Karpas-422 (cell line): ENCODE data around the gene COPG1. TPM values are rescaled to one million over a fixed set of nuclear protein-coding genes. Genes with fewer than 3 reads are reported as not detected.

Source experiments
- DNase-seq: peaks from one replicate; pipeline ENCODE4 v3.0.0-alpha.2; 2015
- H2AFZ ChIP-seq: fragments of 200-600 bp; sonication (generic); 2 replicates; pipeline ENCODE4 v1.6.1; 2014; ENCODE audit warnings: antibody characterized with exemption, low read length, mixed read lengths
- H3K27ac ChIP-seq: fragments of 200-600 bp; sonication (generic); 2 replicates; pipeline ENCODE4 v1.5.1; 2014; ENCODE audit warnings: mild to moderate bottlenecking, low read length, moderate library complexity
- H3K27me3 ChIP-seq: fragments of 200-600 bp; sonication (generic); 2 replicates; pipeline ENCODE4 v1.6.1; 2014; ENCODE audit warnings: low read length, mixed read lengths
- H3K36me3 ChIP-seq: fragments of 200-600 bp; sonication (generic); 2 replicates; pipeline ENCODE4 v1.6.1; 2014; ENCODE audit warnings: low read length, mixed read lengths; ENCODE audit not compliant: insufficient read depth
- H3K4me1 ChIP-seq: fragments of 200-600 bp; sonication (generic); 2 replicates; pipeline ENCODE4 v1.6.1; 2014; ENCODE audit warnings: mild to moderate bottlenecking, low read length, mixed read lengths
- H3K4me2 ChIP-seq: fragments of 200-600 bp; sonication (generic); 2 replicates; pipeline ENCODE4 v1.6.1; 2014; ENCODE audit warnings: low read length, low read depth, mild to moderate bottlenecking; ENCODE audit not compliant: poor library complexity, severe bottlenecking
- H3K4me3 ChIP-seq: fragments of 200-600 bp; sonication (generic); 2 replicates; pipeline ENCODE4 v1.5.1; 2014; ENCODE audit warnings: mild to moderate bottlenecking, antibody characterized with exemption, low read length, mixed read lengths
- H3K79me2 ChIP-seq: fragments of 200-600 bp; sonication (generic); 2 replicates; pipeline ENCODE4 v1.6.1; 2014; ENCODE audit warnings: mild to moderate bottlenecking, low read length, mixed read lengths
- H3K9ac ChIP-seq: fragments of 200-600 bp; sonication (generic); 2 replicates; pipeline ENCODE4 v1.6.0; 2014; ENCODE audit warnings: low read length
- H3K9me2 ChIP-seq: fragments of 200-600 bp; sonication (generic), shearing (Covaris generic); replicated peaks from 2 replicates; pipeline ENCODE4 v1.6.0; 2014; ENCODE audit warnings: mild to moderate bottlenecking, low read length, moderate library complexity; ENCODE audit not compliant: insufficient read depth
- H3K9me3 ChIP-seq: fragments of 300-700, 200-600 bp; sonication (generic); 2 replicates; pipeline ENCODE4 v1.6.1; 2014; ENCODE audit warnings: low read length, mixed read lengths
- H4K20me1 ChIP-seq: fragments of 200-600 bp; sonication (generic); 2 replicates; pipeline ENCODE4 v1.6.1; 2014; ENCODE audit warnings: mild to moderate bottlenecking, antibody characterized with exemption, low read length, low read depth; ENCODE audit not compliant: insufficient read depth
- total RNA-seq: library from RNA; depleted of rRNA; stranded (reverse); fragments of >200 nt; shearing (Covaris generic); gene quantifications from 2 replicates; pipeline ENCODE4 v1.2.3, GENCODE V29; 2014; ENCODE audit warnings: low replicate concordance

Gene COPG1
- total RNA-seq, 1 experiment from 2014 or later = 88.1 TPM

GRCh38 chr3:129291236-129291886, 42.0 kb downstream of the COPG1 start:
- Histone ChIP-seq H3K36me3 (peaks cover 66% of the 10 kb centered on the region), H2AFZ (no peak overlapping the region), H3K9me3 (no peaks in the 10 kb centered on the region), H3K27me3 (no peaks in the 10 kb centered on the region), H3K4me2 (no peak overlapping the region), H3K27ac (0 out of 2 replicates have a peak overlapping the region, but pooled peaks have one; percentile 8), H3K4me1 (peaks cover 7% of the 10 kb centered on the region), H3K4me3 (no peak overlapping the region), H3K9ac (no peak overlapping the region), H3K9me2 (no peaks in the 10 kb centered on the region), H3K79me2 (peaks cover 72% of the 10 kb centered on the region), H4K20me1 (peaks cover 29% of the 10 kb centered on the region)
- DNase-seq = no peak

GRCh38 chr3:129295286-129295685, 45.9 kb downstream of the COPG1 start:
- Histone ChIP-seq H3K36me3 (peaks cover 70% of the 10 kb centered on the region), H3K9me3 (no peaks in the 10 kb centered on the region), H3K27me3 (no peaks in the 10 kb centered on the region), H3K79me2 (peaks cover 75% of the 10 kb centered on the region), H3K27ac (no peak overlapping the region), H2AFZ (no peak overlapping the region), H3K4me2 (no peak overlapping the region), H3K4me1 (no peaks in the 10 kb centered on the region), H3K9me2 (no peaks in the 10 kb centered on the region), H3K4me3 (no peak overlapping the region), H3K9ac (no peak overlapping the region), H4K20me1 (peaks cover 8% of the 10 kb centered on the region)
- no peak for DNase-seq

- H3K4me3 ChIP-seq = no peak overlapping the region
- no peaks in the 10 kb centered on the region for H3K27me3 ChIP-seq
- DNase-seq = no peak
- H3K79me2 ChIP-seq = peaks cover 7% of the 10 kb centered on the region
- H4K20me1 ChIP-seq = 0 out of 2 replicates have a peak, but pooled peaks cover 4% of the 10 kb centered on the region
- no peak overlapping the region for H2AFZ ChIP-seq
- peaks cover 45% of the 10 kb centered on the region for H3K36me3 ChIP-seq
- no peaks in the 10 kb centered on the region for H3K9me2 ChIP-seq
- H3K9me3 ChIP-seq = no peaks in the 10 kb centered on the region
- peak overlapping the region; percentile 90 for H3K27ac ChIP-seq
- peak overlapping the region; percentile 20 for H3K4me2 ChIP-seq
- H3K9ac ChIP-seq = peak overlapping the region; percentile 4; the same call in 1 of the 2 replicates
- H3K4me1 ChIP-seq = peaks cover 38% of the 10 kb centered on the region
Observed at GRCh38 chr3:129304146-129304961, 54.9 kb downstream of the COPG1 start.

GRCh38 chr3:129304962-129305222, 55.5 kb downstream of the COPG1 start:
- DNase-seq = no peak
- H3K4me3 ChIP-seq = no peak overlapping the region
- no peaks in the 10 kb centered on the region for H3K27me3 ChIP-seq
- H3K27ac ChIP-seq = peak overlapping the region; percentile 90
- no peaks in the 10 kb centered on the region for H3K9me2 ChIP-seq
- H3K4me1 ChIP-seq = peaks cover 39% of the 10 kb centered on the region
- H4K20me1 ChIP-seq = 0 out of 2 replicates have a peak, but pooled peaks cover 4% of the 10 kb centered on the region
- peaks cover 7% of the 10 kb centered on the region for H3K79me2 ChIP-seq
- no peaks in the 10 kb centered on the region for H3K9me3 ChIP-seq
- H2AFZ ChIP-seq = no peak overlapping the region
- no peak overlapping the region for H3K9ac ChIP-seq
- peaks cover 45% of the 10 kb centered on the region for H3K36me3 ChIP-seq
- H3K4me2 ChIP-seq = peak overlapping the region; percentile 20

GRCh38 chr3:129305592-129306091, 56.2 kb downstream of the COPG1 start:
- H3K4me3 ChIP-seq = peak overlapping the region; percentile 34; the same call in 1 of the 2 replicates
- peak overlapping the region; percentile 90 for H3K27ac ChIP-seq
- no peaks in the 10 kb centered on the region for H3K9me2 ChIP-seq
- H3K79me2 ChIP-seq = peaks cover 4% of the 10 kb centered on the region; the same call in 1 of the 2 replicates
- peaks cover 40% of the 10 kb centered on the region for H3K36me3 ChIP-seq
- peak overlapping the region; percentile 44 for H3K9ac ChIP-seq
- H3K4me2 ChIP-seq = peak overlapping the region; percentile 49
- no peaks in the 10 kb centered on the region for H4K20me1 ChIP-seq
- H2AFZ ChIP-seq = no peak overlapping the region
- no peaks in the 10 kb centered on the region for H3K9me3 ChIP-seq
- peaks cover 46% of the 10 kb centered on the region for H3K4me1 ChIP-seq
- no peaks in the 10 kb centered on the region for H3K27me3 ChIP-seq
- DNase-seq = peak; percentile 81

- peaks cover 64% of the 10 kb centered on the region for H3K4me1 ChIP-seq
- H3K4me2 ChIP-seq = no peak overlapping the region
- H3K9me3 ChIP-seq = no peaks in the 10 kb centered on the region
- no peak overlapping the region for H3K4me3 ChIP-seq
- no peaks in the 10 kb centered on the region for H3K79me2 ChIP-seq
- no peak overlapping the region for H3K27ac ChIP-seq
- no peaks in the 10 kb centered on the region for H4K20me1 ChIP-seq
- no peaks in the 10 kb centered on the region for H3K27me3 ChIP-seq
- DNase-seq = no peak
- no peak overlapping the region for H3K9ac ChIP-seq
- no peaks in the 10 kb centered on the region for H3K9me2 ChIP-seq
- no peak overlapping the region for H2AFZ ChIP-seq
- H3K36me3 ChIP-seq = peaks cover 18% of the 10 kb centered on the region
Observed at GRCh38 chr3:129308636-129309035, 59.2 kb downstream of the COPG1 start.

GRCh38 chr3:129310111-129311011, 61.0 kb downstream of the COPG1 start:
- Histone ChIP-seq H3K27ac (peak overlapping the region; percentile 94), H3K27me3 (no peaks in the 10 kb centered on the region), H3K9me3 (no peaks in the 10 kb centered on the region), H3K4me3 (no peak overlapping the region), H3K36me3 (peaks cover 5% of the 10 kb centered on the region; the same call in 1 of the 2 replicates), H4K20me1 (no peaks in the 10 kb centered on the region), H3K79me2 (peaks cover 8% of the 10 kb centered on the region), H3K4me2 (no peak overlapping the region), H3K9ac (no peak overlapping the region), H2AFZ (no peak overlapping the region), H3K4me1 (peaks cover 58% of the 10 kb centered on the region), H3K9me2 (no peaks in the 10 kb centered on the region)
- DNase-seq = no peak
